ENCODE data around the gene TPM4.
"Not testable (repeated sequence)": the region's sequence is repeated elsewhere in the genome, so short reads cannot be mapped to it uniquely, and the experiment has no call there.

Gene TPM4

GRCh38 chr19:16099314-16099965 is 23.1 kb downstream of the TPM4 start:
- not testable (repeated sequence) for DNase-seq

GRCh38 chr19:16100524-16100923 is 24.2 kb downstream of the TPM4 start:
- DNase-seq, result no peak

GRCh38 chr19:16104722-16105121 is 28.4 kb downstream of the TPM4 start:
- DNase-seq, result no peak

GRCh38 chr19:16106121-16106520 is 29.8 kb downstream of the TPM4 start:
- DNase-seq, result no peak

GRCh38 chr19:16111160-16111908 is 35.0 kb downstream of the TPM4 start, which contains the start of gene RAB8A:
Gene RAB8A (plus strand): TSS chr19:16111889. CDS start chr19:16111902, 13 bp downstream.
- DNase-seq, result peak; percentile 99

GRCh38 chr19:16111909-16112752 is 35.8 kb downstream of the TPM4 start:
- no peak for DNase-seq

- no peak for DNase-seq
Measured at GRCh38 chr19:16112778-16113177, 36.5 kb downstream of the TPM4 start.

GRCh38 chr19:16113727-16114126 is 37.4 kb downstream of the TPM4 start:
- no peak for DNase-seq

GRCh38 chr19:16115301-16116039 is 39.2 kb downstream of the TPM4 start:
- DNase-seq, result no peak

GRCh38 chr19:16116067-16116466 is 39.8 kb downstream of the TPM4 start:
- DNase-seq, result no peak

- DNase-seq, result no peak
Measured at GRCh38 chr19:16117594-16118033, 41.3 kb downstream of the TPM4 start.

GRCh38 chr19:16118489-16119033 is 42.3 kb downstream of the TPM4 start:
- peak; percentile 18 for DNase-seq

- DNase-seq, result not testable (repeated sequence)
Measured at GRCh38 chr19:16119075-16119857, 43.0 kb downstream of the TPM4 start.

GRCh38 chr19:16121141-16121540 is 44.8 kb downstream of the TPM4 start:
- no peak for DNase-seq

- DNase-seq, result no peak
Measured at GRCh38 chr19:16121967-16122366, 45.7 kb downstream of the TPM4 start.

GRCh38 chr19:16124953-16125352 is 48.7 kb downstream of the TPM4 start:
- DNase-seq, result no peak

- DNase-seq, result no peak
Measured at GRCh38 chr19:16125737-16126495, 49.6 kb downstream of the TPM4 start.

GRCh38 chr19:16127080-16127479 is 50.8 kb downstream of the TPM4 start:
- no peak for DNase-seq

GRCh38 chr19:16127776-16128371 is 51.6 kb downstream of the TPM4 start:
- no peak for DNase-seq

- DNase-seq, result no peak
Measured at GRCh38 chr19:16131648-16132047, 55.4 kb downstream of the TPM4 start.
